GM18502 (cell line): Measurements from ENCODE around the gene CCDC86.

ENCODE experiments used
- ATAC-seq: cut with Tn5 transposase; IDR thresholded peaks from one replicate; pipeline ENCODE4 v1.9.1; 2021; ENCODE audit warnings: mild to moderate bottlenecking; ENCODE audit not compliant: unreplicated experiment, poor library complexity

Gene CCDC86

GRCh38 chr11:60887556-60887955 lies 45.6 kb downstream of the CCDC86 start:
- no peak for ATAC-seq

- ATAC-seq: no peak
Measured at GRCh38 chr11:60889869-60890311, 48.0 kb downstream of the CCDC86 start.

GRCh38 chr11:60890696-60891095 lies 48.8 kb downstream of the CCDC86 start:
- no peak for ATAC-seq

GRCh38 chr11:60891103-60891741 lies 49.3 kb downstream of the CCDC86 start:
- ATAC-seq: no peak

- no peak for ATAC-seq
Measured at GRCh38 chr11:60895687-60896086, 53.8 kb downstream of the CCDC86 start.

GRCh38 chr11:60897496-60897895 lies 55.6 kb downstream of the CCDC86 start:
- ATAC-seq: no peak

GRCh38 chr11:60899046-60899936 lies 57.4 kb downstream of the CCDC86 start:
- no peak for ATAC-seq

GRCh38 chr11:60899977-60900376 lies 58.1 kb downstream of the CCDC86 start:
- no peak for ATAC-seq
